ENCODE measurements around the gene TNNT2.

TNNT2 gene

DNA sequence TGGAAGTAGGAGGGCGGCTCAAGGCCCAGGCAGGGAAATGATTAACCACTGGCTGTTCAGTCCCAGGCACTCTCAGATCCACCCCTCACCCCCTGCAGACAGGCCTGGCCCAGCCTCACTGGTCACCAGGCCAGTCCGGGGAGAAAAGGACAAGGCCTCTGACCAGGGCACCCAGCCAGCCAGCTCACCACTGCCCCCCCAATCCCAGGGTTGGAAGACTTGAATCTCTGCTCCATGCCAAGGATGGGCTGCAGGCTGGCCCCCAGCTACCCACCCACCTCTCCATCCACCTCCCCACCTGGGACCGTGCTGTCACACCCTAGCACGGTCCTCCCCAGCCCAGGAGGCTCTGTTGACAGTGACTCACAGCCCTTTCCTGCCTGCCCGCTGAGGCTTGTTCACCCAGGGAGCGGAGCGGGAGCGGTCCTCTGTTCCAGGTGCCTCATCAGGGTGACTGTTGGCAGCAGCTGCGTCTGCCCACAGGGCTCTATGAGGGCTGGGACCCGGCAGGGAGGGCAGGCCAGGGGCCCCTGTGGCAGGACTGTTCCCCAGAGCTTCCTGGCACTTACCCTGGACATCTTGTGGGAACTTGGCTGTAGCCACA lies 19.5 kb upstream of the TNNT2 start:
- DNase-seq (ENCODE audit: low spot score) = no peak
- Histone ChIP-seq H3K4me3 (no peak overlapping the region), H3K27ac (no peak overlapping the region)
- TF ChIP-seq CTCF (IDR thresholded peaks at IDR 0.05) = no peak

DNA sequence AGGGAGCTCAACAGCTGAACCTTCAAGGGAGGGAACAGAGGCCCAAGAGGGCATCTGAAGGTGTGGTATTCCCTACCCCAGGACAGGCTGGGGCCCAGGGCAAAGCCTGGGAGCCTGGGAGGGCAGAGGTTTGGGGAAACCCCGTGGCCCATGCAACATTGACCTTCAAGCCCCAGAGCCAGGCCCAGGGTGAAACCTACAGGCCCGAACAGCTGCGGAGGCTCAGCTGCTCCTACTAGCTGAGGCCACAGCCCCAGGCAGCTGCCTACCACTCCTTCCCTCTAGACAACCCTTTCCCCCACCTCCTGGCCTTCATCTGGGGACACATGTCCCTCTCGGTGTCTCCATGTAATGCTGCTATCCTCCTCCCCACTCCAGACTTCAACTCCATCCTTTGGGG lies 18.5 kb upstream of the TNNT2 start:
- H3K4me3 ChIP-seq = no peak overlapping the region
- no peak for DNase-seq (ENCODE audit: low spot score)
- H3K27ac ChIP-seq = no peak overlapping the region
- no peak for TF ChIP-seq CTCF (IDR thresholded peaks at IDR 0.05)

GRCh38 chr1:201394591-201394990 lies 17.1 kb upstream of the TNNT2 start:
- H3K4me3 ChIP-seq = no peak overlapping the region
- TF ChIP-seq CTCF (IDR thresholded peaks at IDR 0.05) = no peak
- no peak overlapping the region for H3K27ac ChIP-seq
- no peak for DNase-seq (ENCODE audit: low spot score)

GRCh38 chr1:201393076-201393475 lies 15.6 kb upstream of the TNNT2 start:
- TF ChIP-seq CTCF (IDR thresholded peaks at IDR 0.05) = no peak
- no peak overlapping the region for H3K27ac ChIP-seq
- DNase-seq (ENCODE audit: low spot score) = no peak

GRCh38 chr1:201391651-201392511 lies 14.4 kb upstream of the TNNT2 start:
- TF ChIP-seq CTCF (IDR thresholded peaks at IDR 0.05) = no peak
- H3K27ac ChIP-seq = no peak overlapping the region

More at GRCh38 chr1:201393076-201393475, 15.6 kb upstream of the TNNT2 start:
- H3K4me3 ChIP-seq = no peak overlapping the region

GRCh38 chr1:201391225-201391624 lies 13.7 kb upstream of the TNNT2 start:
- H3K4me3 ChIP-seq = no peak overlapping the region
- TF ChIP-seq CTCF (IDR thresholded peaks at IDR 0.05) = no peak
- DNase-seq (ENCODE audit: low spot score) = no peak
- no peak overlapping the region for H3K27ac ChIP-seq

More at GRCh38 chr1:201391651-201392511, 14.4 kb upstream of the TNNT2 start:
- H3K4me3 ChIP-seq = no peak overlapping the region
- DNase-seq (ENCODE audit: low spot score) = no peak

GRCh38 chr1:201389051-201389450 lies 11.6 kb upstream of the TNNT2 start:
- no peak overlapping the region for H3K4me3 ChIP-seq
- no peak for DNase-seq (ENCODE audit: low spot score)
- no peak overlapping the region for H3K27ac ChIP-seq
- no peak for TF ChIP-seq CTCF (IDR thresholded peaks at IDR 0.05)
